Fibroblast of the conjunctiva (primary cell): Measurements from ENCODE around the gene OR1M1.
"Not testable (repeated sequence)": the region's sequence is repeated elsewhere in the genome, so short reads cannot be mapped to it uniquely, and the experiment has no call there.

Source experiments
- DNase-seq: peaks from one replicate; pipeline ENCODE4 v3.0.0-alpha.2; 2010; ENCODE audit warnings: low read depth

Gene OR1M1, protein sequence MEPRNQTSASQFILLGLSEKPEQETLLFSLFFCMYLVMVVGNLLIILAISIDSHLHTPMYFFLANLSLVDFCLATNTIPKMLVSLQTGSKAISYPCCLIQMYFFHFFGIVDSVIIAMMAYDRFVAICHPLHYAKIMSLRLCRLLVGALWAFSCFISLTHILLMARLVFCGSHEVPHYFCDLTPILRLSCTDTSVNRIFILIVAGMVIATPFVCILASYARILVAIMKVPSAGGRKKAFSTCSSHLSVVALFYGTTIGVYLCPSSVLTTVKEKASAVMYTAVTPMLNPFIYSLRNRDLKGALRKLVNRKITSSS

DNA sequence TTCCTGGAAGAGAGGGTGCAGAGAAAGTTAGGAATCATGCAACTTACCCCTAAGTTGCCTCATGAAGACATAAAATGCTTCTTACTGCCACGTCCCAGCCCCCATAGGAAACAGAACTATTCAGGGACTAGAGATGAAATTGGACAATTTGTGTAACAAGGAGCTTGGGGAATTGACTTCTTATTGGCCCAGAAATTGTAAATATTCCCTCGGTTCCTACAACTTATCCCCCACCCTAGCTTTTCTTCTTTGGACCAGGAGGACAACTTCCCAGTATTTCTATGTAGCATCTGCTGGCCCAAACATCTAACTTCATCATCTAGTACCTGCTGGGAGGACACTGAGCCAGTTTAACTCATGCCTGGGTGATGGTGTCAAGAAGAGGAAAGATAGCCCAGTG lies at the start of gene OR1M1:
OR1M1 (plus strand) TSS at position 301 of the 400 bp plus-strand sequence. CDS start 6,184 bp downstream, outside the sequence.
- DNase-seq = no peak

DNA sequence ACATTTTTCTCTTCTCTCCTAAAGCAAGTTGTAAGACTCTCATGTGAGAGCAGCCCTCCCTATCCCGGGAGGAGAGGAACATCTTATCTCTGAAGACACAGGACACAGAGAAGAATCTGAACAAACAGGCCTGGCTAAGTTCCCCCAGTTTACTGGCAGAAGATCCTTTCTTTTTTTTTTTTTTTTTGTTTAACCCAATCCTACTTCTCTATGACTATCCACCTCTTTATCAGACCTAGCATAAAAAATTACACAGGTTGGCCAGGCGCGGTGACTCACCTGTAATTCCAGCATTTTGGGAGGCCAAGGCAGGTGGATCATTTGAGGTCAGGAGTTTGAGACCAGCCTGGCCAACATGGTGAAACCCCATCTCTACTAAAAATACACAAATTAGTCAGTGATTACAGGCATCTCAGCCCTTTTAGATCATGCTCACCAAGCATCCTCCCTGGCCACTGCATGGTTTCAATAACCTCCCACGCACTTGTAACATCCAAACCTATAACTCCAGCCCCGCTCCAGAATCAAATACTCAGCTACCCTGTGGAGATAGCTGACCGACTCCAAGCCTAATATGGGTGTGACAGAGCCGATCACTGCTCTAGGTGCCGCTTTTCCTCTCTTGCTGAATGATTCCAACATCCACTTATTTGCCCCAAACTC lies 49.3 kb upstream of the OR1M1 start:
- no peak for DNase-seq

DNA sequence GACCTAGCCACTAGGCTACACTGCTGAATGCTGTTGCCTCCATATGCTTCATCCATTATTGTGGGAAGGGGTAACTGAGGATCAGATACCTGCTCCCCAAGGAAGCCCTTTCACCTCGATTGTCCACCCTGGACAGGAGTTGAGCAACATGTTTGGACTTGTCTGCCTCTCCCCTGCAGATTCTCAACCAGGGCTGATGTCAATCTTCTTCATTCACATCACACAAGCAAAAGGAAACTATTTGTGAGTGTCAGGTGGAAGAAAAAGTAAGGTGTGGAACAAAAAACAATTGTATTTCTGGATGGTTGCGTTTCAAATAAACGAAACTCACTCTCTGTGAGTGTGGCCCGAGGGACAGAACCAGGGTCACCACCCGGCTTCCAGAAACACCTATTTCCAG lies 47.1 kb upstream of the OR1M1 start:
- no peak for DNase-seq

DNA sequence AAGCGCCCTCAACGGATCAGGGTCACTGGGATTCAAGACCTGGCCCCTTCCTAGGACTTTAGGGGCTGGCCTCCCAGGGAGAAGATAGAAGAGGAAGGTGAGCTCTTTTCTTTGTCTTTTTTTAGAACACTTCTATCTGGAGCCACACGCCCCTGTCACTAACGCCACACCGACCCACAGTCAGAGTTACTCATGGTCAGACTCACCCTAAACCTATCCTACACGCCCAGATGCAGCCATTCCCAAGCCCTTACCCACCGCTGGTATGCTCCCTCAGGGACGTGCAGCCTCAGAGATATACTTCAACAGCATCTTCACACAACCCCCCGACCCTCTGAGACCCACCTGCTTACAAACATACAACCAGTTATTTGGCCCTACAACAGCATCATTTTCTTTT lies 46.7 kb upstream of the OR1M1 start:
- no peak for DNase-seq

DNA sequence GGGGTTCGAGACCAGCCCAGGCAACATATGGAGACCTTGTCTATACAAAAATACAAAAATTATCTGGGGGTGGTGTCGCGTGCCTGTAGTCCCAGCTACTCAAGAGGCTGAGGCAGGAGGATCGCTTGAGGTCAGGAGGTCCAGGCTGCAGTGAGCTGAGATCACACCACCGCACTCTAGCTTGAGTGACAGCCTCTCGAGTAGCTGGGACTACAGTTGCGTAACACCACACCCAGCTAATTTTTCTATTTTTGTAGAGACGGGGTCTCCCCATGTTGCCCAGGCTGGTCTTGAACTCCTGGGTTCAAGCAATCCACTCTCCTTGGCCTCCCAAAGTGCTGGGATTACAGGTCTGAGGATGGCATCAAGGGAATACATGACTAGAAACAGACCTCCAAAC lies 45.8 kb upstream of the OR1M1 start:
- no peak for DNase-seq

DNA sequence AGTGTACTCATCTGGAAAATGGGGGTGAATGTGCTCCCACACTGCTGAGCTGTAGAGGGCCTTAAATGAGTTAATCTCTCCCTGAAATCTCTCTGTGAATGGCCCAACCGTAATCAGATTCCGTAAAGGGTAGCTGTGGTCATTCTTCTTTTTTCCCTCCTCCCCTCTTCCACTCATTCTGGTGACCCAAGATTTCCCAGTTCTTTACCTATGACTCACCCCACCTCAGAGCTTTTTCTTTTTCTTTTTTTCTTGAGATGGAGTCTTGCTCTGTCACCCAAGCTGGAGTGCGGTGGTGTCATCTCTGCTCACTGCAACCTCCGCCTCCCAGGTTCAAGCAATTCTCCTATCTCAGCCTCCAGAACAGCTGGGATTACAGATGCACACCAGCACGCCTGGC lies 43.3 kb upstream of the OR1M1 start:
- no peak for DNase-seq

DNA sequence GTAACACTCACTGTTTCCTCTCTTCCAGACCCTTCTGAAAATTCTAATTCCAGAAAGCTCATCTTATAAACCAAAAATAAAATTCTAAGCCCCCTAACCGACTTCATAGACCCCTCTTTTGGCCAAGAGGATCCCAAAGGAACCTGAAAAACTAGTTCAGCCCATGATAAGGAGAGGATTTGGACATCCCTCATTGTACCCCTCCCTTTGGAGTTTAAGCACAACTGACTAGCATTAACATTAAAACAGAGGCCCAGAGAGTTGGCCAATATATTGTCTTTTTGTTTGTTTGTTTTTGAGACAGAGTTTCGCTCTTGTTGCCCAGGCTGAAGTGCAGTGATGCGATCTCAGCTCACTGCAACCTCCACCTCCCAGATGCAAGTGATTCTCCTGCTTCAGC lies 42.4 kb upstream of the OR1M1 start:
- DNase-seq = no peak

DNA sequence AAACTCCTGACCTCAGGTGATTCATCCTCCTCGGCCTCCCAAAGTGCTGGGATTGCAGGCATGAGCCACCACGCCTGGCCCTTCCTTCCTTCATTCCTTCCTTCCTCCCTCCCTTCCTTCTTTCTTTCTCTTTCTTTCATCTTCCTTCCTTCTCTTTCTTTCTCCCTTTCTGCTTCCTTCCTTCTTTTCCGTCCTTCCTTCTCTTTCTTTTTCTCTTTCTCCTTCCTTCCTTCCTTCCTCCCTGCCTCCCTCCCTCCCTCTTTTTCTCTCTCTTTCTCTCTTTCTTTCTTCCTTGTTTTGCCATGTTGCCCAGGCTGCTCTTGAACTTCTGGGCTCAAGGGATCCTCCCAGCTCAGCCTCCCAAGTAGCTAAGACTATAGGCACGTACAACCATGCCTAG lies 40.2 kb upstream of the OR1M1 start:
- DNase-seq = no peak

DNA sequence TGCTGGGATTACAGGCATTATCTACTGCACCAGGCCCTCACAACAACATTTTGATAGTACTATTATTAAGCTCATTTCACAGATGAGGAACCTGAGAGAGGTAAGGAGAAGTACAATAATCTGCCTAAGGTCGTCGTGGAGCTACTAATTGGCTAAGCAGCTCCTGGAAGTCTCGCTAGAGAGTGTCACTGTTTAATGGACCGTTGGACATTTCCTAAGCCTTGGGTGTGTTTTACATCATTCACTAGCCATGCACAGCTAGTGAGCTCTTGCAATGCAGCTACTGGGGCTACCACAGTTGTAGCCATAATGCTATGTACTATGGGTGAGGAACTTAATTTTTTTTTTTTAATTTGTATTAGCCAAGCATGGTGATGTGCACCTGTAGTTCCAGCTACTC lies 34.0 kb upstream of the OR1M1 start:
- no peak for DNase-seq

DNA sequence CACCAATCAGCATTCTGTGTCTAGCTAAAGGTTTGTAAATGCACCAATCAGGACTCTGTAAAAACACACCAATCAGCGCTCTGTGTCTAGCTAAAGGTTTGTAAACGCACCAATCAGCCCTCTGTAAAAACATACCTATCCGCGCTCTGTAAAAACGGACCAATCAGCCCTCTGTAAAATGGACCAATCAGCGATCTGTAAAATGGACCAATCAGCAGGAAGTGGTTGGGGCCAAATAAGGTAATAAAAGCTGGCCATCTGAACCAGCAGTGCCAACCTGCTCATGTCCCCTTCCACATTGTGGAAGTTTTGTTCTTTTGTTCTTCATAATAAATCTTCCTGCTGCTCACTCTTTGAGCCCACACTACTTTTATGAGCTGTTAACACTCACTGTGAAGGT lies 33.2 kb upstream of the OR1M1 start:
- not testable (repeated sequence) for DNase-seq

DNA sequence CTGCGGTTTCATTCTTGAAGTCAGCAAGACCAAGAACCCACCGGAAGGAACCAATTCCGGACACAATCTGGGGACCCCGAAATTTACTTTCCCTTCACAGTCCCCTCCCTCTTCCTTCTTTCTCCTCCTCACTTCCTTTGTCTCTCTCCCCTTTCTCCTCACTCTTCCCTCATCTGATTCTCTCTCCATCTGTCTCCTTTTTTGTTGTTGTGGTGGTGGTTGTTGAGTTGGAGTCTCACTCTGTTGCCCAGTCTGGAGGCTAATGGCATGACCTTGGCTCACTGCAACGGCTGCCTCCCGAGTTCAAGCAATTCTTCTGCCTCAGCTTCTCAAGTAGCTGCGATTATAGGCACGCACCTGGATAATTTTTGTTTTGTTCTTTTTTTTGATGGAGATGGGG lies 32.7 kb upstream of the OR1M1 start:
- no peak for DNase-seq

DNA sequence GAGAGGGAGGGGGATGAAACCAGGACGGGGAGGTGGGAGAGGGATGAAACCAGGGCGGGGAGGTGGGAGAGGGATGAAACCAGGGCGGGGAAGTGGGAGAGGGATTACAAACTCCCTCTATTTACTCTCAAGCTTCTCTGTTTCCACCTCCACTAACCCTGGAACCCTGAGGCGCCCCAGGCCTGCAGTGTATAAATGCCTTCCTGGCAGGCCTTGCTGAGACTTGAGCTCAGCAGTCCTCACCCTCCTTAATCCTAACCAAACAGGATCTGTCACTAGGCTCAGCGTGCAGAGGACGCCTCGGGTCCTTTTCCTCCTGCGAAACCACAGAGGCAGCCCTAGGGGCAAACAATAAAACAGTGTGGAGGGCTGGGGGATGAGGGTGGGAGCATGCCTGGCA lies 32.1 kb upstream of the OR1M1 start:
- DNase-seq = no peak

DNA sequence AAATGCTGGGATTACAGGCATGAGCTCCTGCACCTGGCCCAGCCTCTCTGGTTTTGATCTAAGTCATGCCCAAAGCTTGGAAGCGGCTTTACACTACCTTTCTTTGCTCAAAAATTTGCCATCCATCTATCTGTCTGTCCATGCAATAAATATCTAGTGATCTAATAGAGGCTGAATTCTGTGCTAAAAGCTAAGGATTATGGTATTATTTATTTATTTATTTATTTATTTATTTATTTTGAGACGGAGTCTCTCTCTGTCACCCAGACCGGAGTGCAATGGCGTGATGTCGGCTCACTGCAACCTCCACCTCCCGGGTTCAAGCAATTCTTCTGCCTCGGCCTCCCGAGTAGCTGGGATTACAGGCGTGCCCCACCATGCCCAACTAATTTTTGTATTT lies 30.7 kb upstream of the OR1M1 start:
- not testable (repeated sequence) for DNase-seq

DNA sequence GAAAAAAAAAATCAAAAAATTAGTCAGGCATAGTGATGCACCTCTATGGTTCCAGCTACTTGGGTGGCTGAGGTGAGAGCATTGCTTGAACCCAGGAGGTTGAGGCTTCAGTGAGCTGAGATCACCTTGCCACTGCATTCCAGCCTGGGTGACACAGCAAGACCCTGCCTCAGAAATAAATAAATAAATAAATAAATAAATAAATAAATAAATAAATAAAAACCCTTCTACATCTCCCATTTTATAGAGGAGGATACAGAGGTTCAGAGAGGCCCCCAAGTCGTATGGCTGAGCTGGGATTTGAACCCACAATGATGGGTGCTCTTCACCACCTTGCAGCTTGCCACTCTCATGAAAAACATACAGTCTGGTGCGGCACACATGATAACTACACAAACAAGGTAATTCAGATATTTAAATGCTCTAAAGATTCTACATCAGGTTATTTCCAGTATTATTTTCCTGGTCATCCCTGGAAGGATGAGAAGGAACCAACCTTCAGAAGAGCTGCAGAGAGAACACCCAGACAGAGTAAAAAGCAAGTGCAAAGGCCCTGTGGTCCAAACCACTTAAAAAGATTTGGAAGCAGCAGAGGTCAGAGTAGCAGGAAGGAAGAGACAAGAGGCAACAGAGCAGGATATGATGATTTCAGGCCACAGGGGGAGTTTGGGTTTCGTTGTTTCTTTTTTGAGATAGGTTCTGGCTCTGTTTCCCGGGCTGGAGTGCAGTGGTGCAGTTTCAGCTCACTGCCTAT lies 29.2 kb upstream of the OR1M1 start:
- DNase-seq = no peak

DNA sequence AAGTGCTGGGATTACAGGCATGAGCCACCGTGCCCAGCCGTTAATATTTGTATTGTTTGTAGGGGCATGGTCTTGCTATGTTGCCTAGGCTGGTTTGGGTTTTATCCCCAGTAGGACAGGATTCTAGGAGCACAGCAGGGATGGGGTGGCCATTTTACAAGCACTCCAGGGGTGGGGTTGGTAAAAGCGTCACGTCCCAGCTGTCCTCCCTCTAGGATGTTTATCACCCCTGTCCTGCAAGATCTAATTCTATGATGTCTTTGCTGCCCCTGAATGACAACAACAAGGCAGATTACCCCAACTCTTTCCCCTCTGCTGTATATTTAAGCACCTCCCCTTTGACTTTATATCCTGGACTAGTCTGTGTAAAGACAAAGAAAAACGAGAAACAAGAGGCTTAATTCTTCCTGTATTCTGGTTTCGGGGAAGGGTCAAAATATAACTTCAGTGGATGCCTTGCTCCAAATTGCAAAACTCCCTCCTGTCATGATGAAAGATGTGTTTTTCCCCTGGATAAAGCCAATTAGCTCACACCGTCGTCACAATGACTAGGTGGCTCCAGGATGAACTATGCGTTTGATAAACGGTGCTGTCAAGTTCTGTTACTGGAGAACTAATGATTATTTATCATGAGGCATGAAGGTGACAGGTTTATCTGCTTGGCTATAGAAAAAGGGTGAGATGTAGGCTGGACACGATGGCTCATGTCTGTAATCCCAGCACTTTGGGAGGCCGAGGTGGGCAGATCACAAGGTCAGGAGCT lies 27.8 kb upstream of the OR1M1 start:
- no peak for DNase-seq

DNA sequence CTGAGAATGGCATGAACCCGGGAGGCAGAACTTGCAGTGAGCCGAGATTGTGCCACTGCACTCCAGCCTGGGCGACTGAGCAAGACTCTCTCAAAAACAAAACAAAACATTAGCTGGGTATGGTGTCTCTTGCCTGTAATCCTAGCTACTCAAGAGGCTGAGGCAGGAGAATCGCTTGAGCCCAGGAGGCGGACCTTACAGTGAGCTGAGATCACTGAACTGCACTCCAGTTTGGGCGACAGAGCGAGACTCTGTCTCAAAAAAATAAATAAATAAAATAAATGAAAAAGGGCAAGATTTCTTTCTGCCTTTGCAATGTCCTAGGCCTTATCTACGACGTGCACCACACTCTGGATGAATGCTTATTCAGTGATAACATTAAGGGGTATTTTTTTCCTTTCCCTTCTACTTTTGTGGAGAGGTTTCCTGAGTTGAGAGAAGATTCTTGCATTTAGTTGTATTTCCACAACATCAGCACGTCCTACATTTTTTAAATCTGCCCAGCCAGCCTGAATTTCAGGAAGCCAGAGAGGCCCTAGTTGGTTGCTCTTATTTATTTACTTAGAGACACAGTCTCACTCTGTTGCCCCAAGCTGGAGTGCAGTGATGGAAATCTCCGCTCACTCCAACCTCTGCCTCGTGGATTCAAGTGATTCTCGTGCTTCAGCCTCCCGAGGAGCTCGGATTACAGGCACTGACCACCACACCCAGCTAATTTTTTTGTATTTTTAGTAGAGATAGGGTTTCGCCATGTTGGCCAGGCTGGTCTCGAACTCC lies 26.1 kb upstream of the OR1M1 start:
- no peak for DNase-seq

DNA sequence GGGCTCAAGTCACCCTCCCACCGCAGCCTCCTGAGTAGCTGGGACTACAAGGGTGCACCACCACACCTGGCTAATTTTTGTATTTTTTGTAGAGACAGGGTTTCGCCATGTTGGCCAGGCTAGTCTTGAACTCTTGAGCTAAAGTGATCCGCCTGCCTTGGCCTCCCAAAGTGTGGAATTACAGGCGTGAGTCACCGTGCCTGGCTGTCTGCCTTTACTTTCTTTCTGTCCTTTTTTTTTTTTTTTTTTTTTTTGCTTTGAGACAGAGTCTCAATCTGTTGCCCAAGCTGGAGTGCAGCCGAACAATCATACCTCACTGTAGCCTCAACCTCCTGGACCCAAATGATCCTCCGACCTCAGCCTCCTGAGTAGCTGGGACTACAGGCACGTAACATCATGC lies 25.0 kb upstream of the OR1M1 start:
- no peak for DNase-seq

DNA sequence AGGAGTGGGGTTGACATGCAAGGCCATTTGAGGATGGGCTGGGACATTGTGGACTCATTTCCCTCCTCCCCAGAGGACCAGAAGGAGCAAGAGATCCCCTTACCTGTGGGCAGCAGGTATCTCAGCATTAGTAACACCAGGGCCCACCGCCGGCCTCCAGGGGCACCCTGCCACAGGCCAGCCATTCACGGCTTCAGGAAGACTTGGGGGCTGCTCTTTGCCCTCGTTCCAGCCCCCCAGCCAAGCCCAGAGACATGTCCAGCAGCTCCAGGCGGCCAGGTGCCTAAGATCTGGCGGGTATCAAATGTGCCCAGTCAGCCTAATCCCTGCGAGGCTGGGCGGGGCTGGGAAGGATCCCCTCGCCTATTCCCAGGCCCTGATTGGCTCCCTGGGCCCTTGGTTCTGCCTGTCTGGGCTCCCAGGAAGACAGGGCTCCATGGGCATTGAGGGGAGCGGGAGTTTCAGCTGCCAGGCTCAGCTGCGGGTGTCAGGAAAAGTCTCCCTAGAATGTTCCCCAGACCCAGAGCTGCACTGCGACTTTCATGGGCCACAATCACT lies 21.3 kb upstream of the OR1M1 start:
- no peak for DNase-seq

DNA sequence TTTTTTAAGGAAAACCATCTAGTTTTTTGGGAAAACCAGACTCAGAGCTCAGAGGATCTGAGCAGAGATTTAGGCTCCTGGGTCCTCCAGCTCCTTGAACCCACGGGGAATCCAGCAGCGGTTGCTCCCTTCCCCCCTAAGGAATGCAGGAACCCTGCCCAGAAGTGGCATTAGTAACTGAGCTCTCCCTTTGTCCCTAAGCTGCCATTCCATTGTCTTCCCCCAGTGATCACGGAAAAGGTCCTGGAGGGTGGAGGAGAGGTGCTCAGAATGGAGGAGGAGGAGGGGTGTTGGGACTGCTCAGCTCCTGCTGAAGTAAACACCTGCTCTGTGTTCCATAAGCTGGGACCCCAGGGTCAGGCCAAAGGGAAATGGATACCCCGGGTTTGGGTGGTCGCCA lies 16.8 kb upstream of the OR1M1 start:
- DNase-seq = no peak

DNA sequence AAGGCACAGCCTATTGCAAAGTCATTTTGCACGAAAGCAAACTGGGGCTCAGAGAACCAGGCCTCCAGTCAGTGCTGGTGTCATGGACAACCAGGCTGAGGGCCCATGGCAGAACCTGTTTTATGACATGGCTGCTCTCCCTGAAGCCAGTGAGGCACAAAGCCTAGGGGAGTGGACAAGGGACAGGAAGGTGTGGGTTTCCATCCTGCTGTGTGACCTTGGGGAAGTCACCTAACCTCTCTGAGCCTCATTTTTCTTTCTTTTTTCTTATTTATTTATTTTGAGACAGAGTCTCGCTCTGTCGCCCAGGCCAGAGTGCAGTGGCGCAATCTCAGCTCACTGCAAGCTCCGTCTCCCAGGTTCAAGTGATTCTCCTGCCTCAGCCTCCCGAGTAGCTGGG lies 15.1 kb upstream of the OR1M1 start:
- DNase-seq = not testable (repeated sequence)

DNA sequence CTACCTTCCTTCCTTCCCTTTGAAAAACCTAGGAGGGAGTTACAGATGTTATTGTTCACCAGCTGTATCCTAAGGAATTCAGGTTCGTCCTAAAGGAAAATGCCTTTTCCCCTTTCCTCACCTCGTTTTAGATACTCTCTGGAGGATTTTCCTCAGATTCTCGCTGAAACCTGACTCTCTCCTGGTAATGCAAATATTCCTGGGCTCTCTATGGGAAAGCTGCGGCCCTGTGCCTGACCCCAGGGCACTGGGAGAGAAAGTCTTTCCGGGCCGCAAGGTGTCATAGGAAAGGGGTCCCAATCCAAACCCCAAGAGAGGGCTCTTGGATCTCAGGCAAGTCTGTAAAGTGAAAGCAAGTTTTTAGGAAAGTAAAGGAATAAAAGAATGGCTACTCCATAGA lies 13.1 kb upstream of the OR1M1 start:
- no peak for DNase-seq
